Liver (tissue), 9 donors: ENCODE data around the gene DPYD. TPM values are rescaled to one million over a fixed set of nuclear protein-coding genes. Genes with fewer than 3 reads are reported as not detected.

ENCODE experiments used
- DNase-seq: peaks from one replicate; pipeline ENCODE4 v3.0.0-alpha.2; 2017; ENCODE audit warnings: low spot score
- H3K27ac ChIP-seq, 2 donors: one replicate each; pipeline ENCODE4 v1.7.0; 2013; ENCODE audit warnings: inconsistent platforms in 2 of 2, low read length in 2 of 2, control low read depth in 1 of 2, low read depth in 1 of 2, mild to moderate bottlenecking in 1 of 2
- H3K27me3 ChIP-seq, 4 donors: one replicate each; pipeline versions ENCODE4 v1.6.1 to v1.7.0; 2013; ENCODE audit warnings: low read length in 3 of 4, inconsistent platforms in 1 of 4, mild to moderate bottlenecking in 1 of 4, moderate library complexity in 1 of 4; ENCODE audit not compliant: control insufficient read depth in 4 of 4, insufficient read depth in 4 of 4
- H3K36me3 ChIP-seq, 4 donors: one replicate each; pipeline versions ENCODE4 v1.6.1 to v1.7.0; 2013; ENCODE audit warnings: low read length in 3 of 4, mild to moderate bottlenecking in 3 of 4, low read depth in 1 of 4, moderate library complexity in 1 of 4; ENCODE audit not compliant: control insufficient read depth in 4 of 4, insufficient read depth in 3 of 4
- H3K4me1 ChIP-seq, 4 donors: one replicate each; pipeline versions ENCODE4 v1.6.1 to v1.7.0; 2013; ENCODE audit warnings: low read length in 3 of 4, mild to moderate bottlenecking in 3 of 4, moderate library complexity in 1 of 4; ENCODE audit not compliant: control insufficient read depth in 4 of 4, insufficient read depth in 4 of 4
- H3K4me3 ChIP-seq, 3 donors: one replicate each; pipeline versions ENCODE4 v1.6.1 to v1.7.0; 2013; ENCODE audit warnings: low read length in 3 of 3, control low read depth in 1 of 3, low read depth in 1 of 3, mild to moderate bottlenecking in 1 of 3
- H3K9ac ChIP-seq, 2 donors: one replicate each; pipeline ENCODE4 v1.7.0; 2013; ENCODE audit warnings: low read length in 2 of 2, mild to moderate bottlenecking in 2 of 2, moderate library complexity in 2 of 2, control low read depth in 1 of 2, low read depth in 1 of 2
- H3K9me3 ChIP-seq, 4 donors: one replicate each; pipeline versions ENCODE4 v1.6.1 to v1.7.0; 2013; ENCODE audit warnings: low read length in 3 of 4; ENCODE audit not compliant: control insufficient read depth in 4 of 4
- ATF3 ChIP-seq: IDR thresholded peaks from 2 replicates; pipeline ENCODE4 v1.6.1; 2016; ENCODE audit warnings: antibody characterized with exemption
- EGR1 ChIP-seq, 2 donors: IDR thresholded peaks; 2 replicates each; pipeline ENCODE4 v1.6.1; 2016 to 2018; ENCODE audit warnings: antibody characterized with exemption in 2 of 2, low read depth in 2 of 2
- FOXA1 ChIP-seq: IDR thresholded peaks from 2 replicates; pipeline ENCODE4 v1.6.1; 2016; ENCODE audit warnings: antibody characterized with exemption
- FOXA2 ChIP-seq: IDR thresholded peaks from 2 replicates; pipeline ENCODE4 v1.6.1; 2016; ENCODE audit warnings: antibody characterized with exemption
- GABPA ChIP-seq, 2 donors: IDR thresholded peaks in 1 of 2; conservative IDR thresholded peaks in 1 of 2; 2 replicates each; pipeline ENCODE4 v1.6.1; 2016; ENCODE audit warnings: antibody characterized with exemption in 2 of 2, mild to moderate bottlenecking in 1 of 2, moderate library complexity in 1 of 2
- HNF4A ChIP-seq, 2 donors: conservative IDR thresholded peaks; 2 replicates each; pipeline ENCODE4 v1.6.1; 2016; ENCODE audit warnings: antibody characterized with exemption in 2 of 2, mild to moderate bottlenecking in 2 of 2
- HNF4G ChIP-seq: IDR thresholded peaks from 2 replicates; pipeline ENCODE4 v1.6.1; 2016; ENCODE audit warnings: antibody characterized with exemption
- JUND ChIP-seq, 2 donors: IDR thresholded peaks; 2 replicates each; pipeline ENCODE4 v1.6.1; 2016; ENCODE audit warnings: antibody characterized with exemption in 2 of 2
- MAX ChIP-seq: IDR thresholded peaks from 2 replicates; pipeline ENCODE4 v1.6.1; 2016; ENCODE audit warnings: antibody characterized with exemption
- NR2F2 ChIP-seq: IDR thresholded peaks from 2 replicates; pipeline ENCODE4 v1.6.1; 2016; ENCODE audit warnings: antibody characterized with exemption
- RAD21 ChIP-seq, 2 donors: IDR thresholded peaks; 2 replicates each; pipeline ENCODE4 v1.6.1; 2016; ENCODE audit warnings: antibody characterized with exemption in 2 of 2, mild to moderate bottlenecking in 2 of 2
- RXRA ChIP-seq, 2 donors: IDR thresholded peaks; 2 replicates each; pipeline ENCODE4 v1.6.1; 2017 to 2018; ENCODE audit warnings: antibody characterized with exemption in 2 of 2, mild to moderate bottlenecking in 1 of 2
- SP1 ChIP-seq: IDR thresholded peaks from 2 replicates; pipeline ENCODE4 v1.6.1; 2018; ENCODE audit warnings: antibody characterized with exemption, mild to moderate bottlenecking
- TAF1 ChIP-seq: conservative IDR thresholded peaks from 2 replicates; pipeline ENCODE4 v1.6.1; 2016; ENCODE audit warnings: antibody characterized with exemption, mild to moderate bottlenecking
- YY1 ChIP-seq: IDR thresholded peaks from 2 replicates; pipeline ENCODE4 v1.6.1; 2016; ENCODE audit warnings: antibody characterized with exemption, mild to moderate bottlenecking
- ZBTB33 ChIP-seq: IDR thresholded peaks from 2 replicates; pipeline ENCODE4 v1.6.1; 2016; ENCODE audit warnings: antibody characterized with exemption
- WGBS: extraction: QIAGEN DNeasy Blood & Tissue Kit; methylation state at CpG from one replicate; pipeline ENCODE4 v1.1.7; 2013; 5-methylcytosine and 5-hydroxymethylcytosine counted together
- polyA plus RNA-seq, 2 donors: library from polyadenylated mRNA; stranded (reverse) in 1 of 2; unstranded in 1 of 2; fragments of 200-250 nt in 1 of 2; fragments of >200 nt in 1 of 2; fragmentation: Nextera tagmentation in 1 of 2; extraction: Ambion mirVana in 1 of 2; gene quantifications; one replicate each; pipeline versions ENCODE4 v1.2.1 to v1.2.3, GENCODE V29; 2013 to 2015
- total RNA-seq, 2 donors: library from RNA; depleted of rRNA; stranded (reverse); fragments of >200 nt; gene quantifications; one replicate each; pipeline ENCODE4 v1.2.3, GENCODE V29; 2014
- TF ChIP-seq, protein P1 (sequence below): fragments of 150-350 bp; IDR thresholded peaks from 2 replicates; pipeline ENCODE4 v1.5.1; 2017; ENCODE audit warnings: improper control_type of control experiment, low read depth, low read length; ENCODE audit not compliant: missing input control
- TF ChIP-seq, protein P2 (sequence below): IDR thresholded peaks from 2 replicates; pipeline ENCODE4 v1.6.1; 2016; ENCODE audit warnings: antibody characterized with exemption, mild to moderate bottlenecking
- donor health status: healthy.
- donor health status: healthy.
- donor health status: healthy.
- donor health status: healthy.
- donor health status: healthy.

Gene DPYD
- total and polyA plus RNA-seq, 4 donors, result 16.2 to 142 (median 47.0) TPM

- Histone ChIP-seq H3K27ac (no peak overlapping the region), H3K27me3 (no peaks in the 10 kb centered on the region), H3K4me1 (no peaks in the 10 kb centered on the region), H3K36me3 (peaks cover 0 to 3% (median 0%) of the 10 kb centered on the region in 4 donors), H3K4me3 (no peak overlapping the region), H3K9ac (no peak overlapping the region), H3K9me3 (no peaks in the 10 kb centered on the region)
- 92% methylated on average over 7 of the region's 7 CpGs for WGBS
- DNase-seq, result no peak
- TF ChIP-seq FOXA2 (no peak), GABPA (IDR thresholded peaks at IDR 0.05 in 1 of 2, conservative IDR thresholded peaks at IDR 0.05 in 1 of 2) (no peak), MAX (no peak), NR2F2 (no peak)
- TF ChIP-seq, protein P1, sequence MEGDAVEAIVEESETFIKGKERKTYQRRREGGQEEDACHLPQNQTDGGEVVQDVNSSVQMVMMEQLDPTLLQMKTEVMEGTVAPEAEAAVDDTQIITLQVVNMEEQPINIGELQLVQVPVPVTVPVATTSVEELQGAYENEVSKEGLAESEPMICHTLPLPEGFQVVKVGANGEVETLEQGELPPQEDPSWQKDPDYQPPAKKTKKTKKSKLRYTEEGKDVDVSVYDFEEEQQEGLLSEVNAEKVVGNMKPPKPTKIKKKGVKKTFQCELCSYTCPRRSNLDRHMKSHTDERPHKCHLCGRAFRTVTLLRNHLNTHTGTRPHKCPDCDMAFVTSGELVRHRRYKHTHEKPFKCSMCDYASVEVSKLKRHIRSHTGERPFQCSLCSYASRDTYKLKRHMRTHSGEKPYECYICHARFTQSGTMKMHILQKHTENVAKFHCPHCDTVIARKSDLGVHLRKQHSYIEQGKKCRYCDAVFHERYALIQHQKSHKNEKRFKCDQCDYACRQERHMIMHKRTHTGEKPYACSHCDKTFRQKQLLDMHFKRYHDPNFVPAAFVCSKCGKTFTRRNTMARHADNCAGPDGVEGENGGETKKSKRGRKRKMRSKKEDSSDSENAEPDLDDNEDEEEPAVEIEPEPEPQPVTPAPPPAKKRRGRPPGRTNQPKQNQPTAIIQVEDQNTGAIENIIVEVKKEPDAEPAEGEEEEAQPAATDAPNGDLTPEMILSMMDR, result no peak
Observed at GRCh38 chr1:97089173-97089572, 831.7 kb downstream of the DPYD start.

DNA sequence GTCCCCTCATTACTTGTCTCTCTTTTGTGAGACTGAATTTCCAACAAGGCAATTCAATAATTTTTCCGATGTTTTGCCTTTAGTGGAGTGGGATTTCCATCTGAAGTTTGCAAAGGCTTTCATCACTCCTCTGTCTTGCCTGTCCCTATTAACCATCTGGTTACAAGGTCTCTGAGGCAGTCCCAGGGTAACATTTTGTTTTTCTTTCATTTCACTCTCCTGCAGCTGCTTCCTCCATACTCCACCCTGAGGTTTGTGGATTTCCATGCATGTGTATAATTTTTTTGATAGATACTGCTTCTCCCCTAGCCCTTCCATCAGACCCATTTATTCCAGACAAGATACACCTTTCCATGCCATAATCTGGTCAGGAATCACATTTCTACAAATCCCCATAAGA is 832.4 kb downstream of the DPYD start:
- Histone ChIP-seq H3K4me3 (no peak overlapping the region), H3K9ac (no peak overlapping the region), H3K27ac (no peak overlapping the region), H3K27me3 (no peaks in the 10 kb centered on the region), H3K4me1 (no peaks in the 10 kb centered on the region), H3K36me3 (no peaks in the 10 kb centered on the region), H3K9me3 (no peaks in the 10 kb centered on the region)
- DNase-seq, result no peak
- TF ChIP-seq ZBTB33, result no peak
- TF ChIP-seq TAF1, result no peak
- TF ChIP-seq JUND (IDR thresholded peaks at IDR 0.05), result no peak
- no peak for TF ChIP-seq GABPA (IDR thresholded peaks at IDR 0.05 in 1 of 2, conservative IDR thresholded peaks at IDR 0.05 in 1 of 2)
- no peak for TF ChIP-seq EGR1 (IDR thresholded peaks at IDR 0.05; ENCODE audit: low read depth in 2 of 2)
- no peak for TF ChIP-seq RXRA (IDR thresholded peaks at IDR 0.05)
- no peak for TF ChIP-seq SP1
- no peak for TF ChIP-seq FOXA1
- no peak for TF ChIP-seq ATF3
- no peak for TF ChIP-seq FOXA2
- TF ChIP-seq RAD21 (IDR thresholded peaks at IDR 0.05), result no peak
- TF ChIP-seq NR2F2, result no peak
- no peak for TF ChIP-seq HNF4G
- TF ChIP-seq, protein P1, result no peak
- TF ChIP-seq MAX, result no peak
- TF ChIP-seq, protein P2, sequence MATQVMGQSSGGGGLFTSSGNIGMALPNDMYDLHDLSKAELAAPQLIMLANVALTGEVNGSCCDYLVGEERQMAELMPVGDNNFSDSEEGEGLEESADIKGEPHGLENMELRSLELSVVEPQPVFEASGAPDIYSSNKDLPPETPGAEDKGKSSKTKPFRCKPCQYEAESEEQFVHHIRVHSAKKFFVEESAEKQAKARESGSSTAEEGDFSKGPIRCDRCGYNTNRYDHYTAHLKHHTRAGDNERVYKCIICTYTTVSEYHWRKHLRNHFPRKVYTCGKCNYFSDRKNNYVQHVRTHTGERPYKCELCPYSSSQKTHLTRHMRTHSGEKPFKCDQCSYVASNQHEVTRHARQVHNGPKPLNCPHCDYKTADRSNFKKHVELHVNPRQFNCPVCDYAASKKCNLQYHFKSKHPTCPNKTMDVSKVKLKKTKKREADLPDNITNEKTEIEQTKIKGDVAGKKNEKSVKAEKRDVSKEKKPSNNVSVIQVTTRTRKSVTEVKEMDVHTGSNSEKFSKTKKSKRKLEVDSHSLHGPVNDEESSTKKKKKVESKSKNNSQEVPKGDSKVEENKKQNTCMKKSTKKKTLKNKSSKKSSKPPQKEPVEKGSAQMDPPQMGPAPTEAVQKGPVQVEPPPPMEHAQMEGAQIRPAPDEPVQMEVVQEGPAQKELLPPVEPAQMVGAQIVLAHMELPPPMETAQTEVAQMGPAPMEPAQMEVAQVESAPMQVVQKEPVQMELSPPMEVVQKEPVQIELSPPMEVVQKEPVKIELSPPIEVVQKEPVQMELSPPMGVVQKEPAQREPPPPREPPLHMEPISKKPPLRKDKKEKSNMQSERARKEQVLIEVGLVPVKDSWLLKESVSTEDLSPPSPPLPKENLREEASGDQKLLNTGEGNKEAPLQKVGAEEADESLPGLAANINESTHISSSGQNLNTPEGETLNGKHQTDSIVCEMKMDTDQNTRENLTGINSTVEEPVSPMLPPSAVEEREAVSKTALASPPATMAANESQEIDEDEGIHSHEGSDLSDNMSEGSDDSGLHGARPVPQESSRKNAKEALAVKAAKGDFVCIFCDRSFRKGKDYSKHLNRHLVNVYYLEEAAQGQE, result no peak
- no peak for TF ChIP-seq YY1
- TF ChIP-seq HNF4A (conservative IDR thresholded peaks at IDR 0.05), result no peak
- WGBS, result 97% methylated on average over 1 of the region's 1 CpG
